Activated T-helper 17 cell treated with anti-CD3 and anti-CD28 coated beads, Interleukin-2, amount 50 U/mL, for 72 hours (primary cell): ENCODE data around the gene CLCNKA. TPM values are rescaled to one million over a fixed set of nuclear protein-coding genes. Genes with fewer than 3 reads are reported as not detected.

Experiments
- ATAC-seq: fragments of 150-1000 bp; cut with Tn5 transposase; replicated peaks from 2 replicates; pipeline ENCODE4 v1.10.0; 2021; ENCODE audit warnings: mild to moderate bottlenecking, moderate library complexity
- H3K27ac Mint-ChIP-seq: one replicate; pipeline ENCODE4 v1.8.0; 2022; ENCODE audit warnings: mixed read lengths
- H3K27me3 Mint-ChIP-seq: one replicate; pipeline ENCODE4 v1.8.0; 2022; ENCODE audit warnings: mixed read lengths
- H3K36me3 Mint-ChIP-seq: one replicate; pipeline ENCODE4 v1.8.0; 2022; ENCODE audit warnings: low read depth, mild to moderate bottlenecking, mixed read lengths
- H3K4me1 Mint-ChIP-seq: one replicate; pipeline ENCODE4 v1.8.0; 2022; ENCODE audit warnings: mixed read lengths
- H3K4me3 Mint-ChIP-seq: one replicate; pipeline ENCODE4 v1.8.0; 2022; ENCODE audit warnings: mild to moderate bottlenecking, mixed read lengths
- H3K9me3 Mint-ChIP-seq: one replicate; pipeline ENCODE4 v1.8.0; 2022; ENCODE audit warnings: mixed read lengths
- total RNA-seq, 2 donors: library from RNA; stranded (reverse); gene quantifications; one replicate each; pipeline ENCODE4 v1.2.3, GENCODE V29; 2022

The CLCNKA gene
- total RNA-seq, 2 donors from 2014 or later: 0.40 TPM; not detected in 1

- no peaks in the 10 kb centered on the region for H3K36me3 Mint-ChIP-seq
- peaks cover 9% of the 10 kb centered on the region for H3K27me3 Mint-ChIP-seq
- no peak overlapping the region for H3K27ac Mint-ChIP-seq
- no peaks in the 10 kb centered on the region for H3K9me3 Mint-ChIP-seq
- H3K4me1 Mint-ChIP-seq: peaks cover 14% of the 10 kb centered on the region
- no peak overlapping the region for H3K4me3 Mint-ChIP-seq
- no peak for ATAC-seq
Measured at GRCh38 chr1:16076031-16076864, 54.4 kb downstream of the CLCNKA start.

GRCh38 chr1:16076865-16077238 is 55.0 kb downstream of the CLCNKA start:
- Mint-ChIP-seq H3K27me3 (peaks cover 9% of the 10 kb centered on the region), H3K36me3 (no peaks in the 10 kb centered on the region), H3K27ac (no peak overlapping the region), H3K4me3 (no peak overlapping the region), H3K9me3 (no peaks in the 10 kb centered on the region), H3K4me1 (peaks cover 14% of the 10 kb centered on the region)
- ATAC-seq: no peak

- Mint-ChIP-seq H3K27ac (no peak overlapping the region), H3K27me3 (peaks cover 9% of the 10 kb centered on the region), H3K9me3 (no peaks in the 10 kb centered on the region), H3K4me1 (peaks cover 14% of the 10 kb centered on the region), H3K4me3 (no peak overlapping the region), H3K36me3 (no peaks in the 10 kb centered on the region)
- ATAC-seq: no peak
Measured at GRCh38 chr1:16077406-16078245, 55.8 kb downstream of the CLCNKA start.

- Mint-ChIP-seq H3K27me3 (peaks cover 5% of the 10 kb centered on the region), H3K4me1 (peaks cover 10% of the 10 kb centered on the region), H3K9me3 (no peaks in the 10 kb centered on the region), H3K27ac (peak overlapping the region; percentile 64), H3K36me3 (no peaks in the 10 kb centered on the region), H3K4me3 (peak overlapping the region; percentile 57)
- peak; percentile 82 for ATAC-seq
Measured at GRCh38 chr1:16078925-16079656, 57.3 kb downstream of the CLCNKA start.

- Mint-ChIP-seq H3K9me3 (no peaks in the 10 kb centered on the region), H3K4me3 (no peak overlapping the region), H3K27me3 (no peaks in the 10 kb centered on the region), H3K36me3 (no peaks in the 10 kb centered on the region), H3K4me1 (peaks cover 5% of the 10 kb centered on the region), H3K27ac (no peak overlapping the region)
- ATAC-seq: no peak
Measured at GRCh38 chr1:16080422-16081150, 58.8 kb downstream of the CLCNKA start.

GRCh38 chr1:16081636-16082035 is 59.8 kb downstream of the CLCNKA start:
- Mint-ChIP-seq H3K36me3 (no peaks in the 10 kb centered on the region), H3K27ac (no peak overlapping the region), H3K9me3 (no peaks in the 10 kb centered on the region), H3K4me3 (no peak overlapping the region), H3K27me3 (no peaks in the 10 kb centered on the region), H3K4me1 (peaks cover 5% of the 10 kb centered on the region)
- no peak for ATAC-seq

GRCh38 chr1:16082283-16083038 is 60.6 kb downstream of the CLCNKA start:
- H3K27ac Mint-ChIP-seq: no peak overlapping the region
- H3K9me3 Mint-ChIP-seq: no peaks in the 10 kb centered on the region
- H3K27me3 Mint-ChIP-seq: no peaks in the 10 kb centered on the region
- H3K4me3 Mint-ChIP-seq: no peak overlapping the region
- peak; percentile 55 for ATAC-seq
- H3K36me3 Mint-ChIP-seq: no peaks in the 10 kb centered on the region
- peaks cover 5% of the 10 kb centered on the region for H3K4me1 Mint-ChIP-seq

GRCh38 chr1:16083486-16083885 is 61.6 kb downstream of the CLCNKA start:
- Mint-ChIP-seq H3K4me3 (no peak overlapping the region), H3K4me1 (peaks cover 5% of the 10 kb centered on the region), H3K9me3 (no peaks in the 10 kb centered on the region), H3K36me3 (no peaks in the 10 kb centered on the region), H3K27ac (no peak overlapping the region), H3K27me3 (no peaks in the 10 kb centered on the region)
- ATAC-seq: no peak

Other genes with a start within 250 kb of the CLCNKA start
- 1 to 10 TPM; 1.8 to 2.2 TPM for gene UQCRHL, start 214.4 kb upstream of the CLCNKA start, total RNA-seq
- 10 to 100 TPM; 48.9 to 66.7 TPM for gene SPEN, start 174.3 kb upstream of the CLCNKA start, total RNA-seq
- 100 to 1,000 TPM in 1 of 2 donors, 10 to 100 TPM in 1; 62.0 to 135 TPM for gene ZBTB17, start 45.9 kb upstream of the CLCNKA start, total RNA-seq
- not detected for gene SRARP, start 17.8 kb upstream of the CLCNKA start, total RNA-seq
- gene HSPB7, start 4.0 kb upstream of the CLCNKA start, total RNA-seq: not detected
- gene CLCNKB, start 21.7 kb downstream of the CLCNKA start, total RNA-seq: under 1 TPM in 1 of 2 donors, not detected in 1; 0.13 TPM
- under 1 TPM; 0.24 to 0.69 TPM for gene FAM131C, start 51.6 kb downstream of the CLCNKA start, total RNA-seq
- gene EPHA2, start 134.0 kb downstream of the CLCNKA start, total RNA-seq: under 1 TPM in 1 of 2 donors, not detected in 1; 0.13 TPM
- 10 to 100 TPM in 1 of 2 donors, 1 to 10 TPM in 1; 7.5 to 10.0 TPM for gene ARHGEF19, start 190.6 kb downstream of the CLCNKA start, total RNA-seq
- 1 to 10 TPM; 3.1 to 7.5 TPM for gene CPLANE2, start 215.1 kb downstream of the CLCNKA start, total RNA-seq